Mesendoderm (in vitro differentiated cells): Measurements from ENCODE around the gene RPS6KA2.
"Not testable (repeated sequence)": the region's sequence is repeated elsewhere in the genome, so short reads cannot be mapped to it uniquely, and the experiment has no call there.

Experiments used
- DNase-seq: peaks from one replicate; pipeline ENCODE4 v3.0.0; 2013
- H2AK5ac ChIP-seq: 2 replicates; pipeline ENCODE4 v1.6.1; 2013; ENCODE audit warnings: low read length, inconsistent platforms
- H2BK120ac ChIP-seq: 2 replicates; pipeline ENCODE4 v1.6.1; 2013; ENCODE audit warnings: low read depth, mild to moderate bottlenecking, low read length, moderate library complexity, mixed read lengths
- H2BK15ac ChIP-seq: replicated peaks from 2 replicates; pipeline ENCODE4 v1.6.1; 2013; ENCODE audit warnings: low read depth, mild to moderate bottlenecking, moderate library complexity
- H2BK5ac ChIP-seq: 2 replicates; pipeline ENCODE4 v1.6.1; 2013; ENCODE audit warnings: low read length, inconsistent platforms
- H3K18ac ChIP-seq: 2 replicates; pipeline ENCODE4 v1.6.1; 2013; ENCODE audit warnings: mild to moderate bottlenecking, low read length, mixed read lengths
- H3K23ac ChIP-seq: one replicate; pipeline ENCODE4 v1.6.1; 2013; ENCODE audit warnings: low read length
- H3K27ac ChIP-seq: 2 replicates; pipeline ENCODE4 v1.5.1; 2013; ENCODE audit warnings: low read depth, mild to moderate bottlenecking, inconsistent platforms, low read length, moderate library complexity
- H3K27me3 ChIP-seq: 2 replicates; pipeline ENCODE4 v1.6.1; 2013; ENCODE audit warnings: low read length, control low read depth, mild to moderate bottlenecking, inconsistent platforms; ENCODE audit not compliant: insufficient read depth, poor library complexity
- H3K36me3 ChIP-seq: 2 replicates; pipeline ENCODE4 v1.6.1; 2013; ENCODE audit warnings: low read length, inconsistent platforms; ENCODE audit not compliant: control insufficient read depth, insufficient read depth
- H3K4ac ChIP-seq: one replicate; pipeline ENCODE4 v1.6.1; 2013; ENCODE audit warnings: low read depth, mild to moderate bottlenecking, low read length, moderate library complexity
- H3K4me1 ChIP-seq: 2 replicates; pipeline ENCODE4 v1.6.1; 2013; ENCODE audit warnings: low read depth, low read length, inconsistent platforms; ENCODE audit not compliant: control insufficient read depth
- H3K4me2 ChIP-seq: 2 replicates; pipeline ENCODE4 v1.6.1; 2013; ENCODE audit warnings: low read length
- H3K4me3 ChIP-seq: 2 replicates; pipeline ENCODE4 v1.5.1; 2013; ENCODE audit warnings: mild to moderate bottlenecking, low read length
- H3K56ac ChIP-seq: one replicate; pipeline ENCODE4 v1.6.1; 2013; ENCODE audit warnings: low read length
- H3K79me1 ChIP-seq: 2 replicates; pipeline ENCODE4 v1.6.1; 2013; ENCODE audit warnings: low read length, inconsistent platforms
- H3K79me2 ChIP-seq: 2 replicates; pipeline ENCODE4 v1.6.1; 2013; ENCODE audit warnings: mild to moderate bottlenecking, low read length; ENCODE audit not compliant: control insufficient read depth, insufficient read depth
- H3K9ac ChIP-seq: 2 replicates; pipeline ENCODE4 v1.6.1; 2013; ENCODE audit warnings: low read length, inconsistent platforms
- H4K5ac ChIP-seq: one replicate; pipeline ENCODE4 v1.6.1; 2013; ENCODE audit warnings: low read length
- H4K8ac ChIP-seq: one replicate; pipeline ENCODE4 v1.6.1; 2013; ENCODE audit warnings: low read depth, mild to moderate bottlenecking, control low read depth, low read length, moderate library complexity
- WGBS: extraction: QIAGEN DNeasy Blood & Tissue Kit; methylation state at CpG from one replicate; pipeline ENCODE4 v1.1.7; 2013; ENCODE audit warnings: low lambda C conversion rate, missing lambda C conversion rate; ENCODE audit not compliant: insufficient coverage; ENCODE audit errors: extremely low coverage; 5-methylcytosine and 5-hydroxymethylcytosine counted together

RPS6KA2 gene

DNA sequence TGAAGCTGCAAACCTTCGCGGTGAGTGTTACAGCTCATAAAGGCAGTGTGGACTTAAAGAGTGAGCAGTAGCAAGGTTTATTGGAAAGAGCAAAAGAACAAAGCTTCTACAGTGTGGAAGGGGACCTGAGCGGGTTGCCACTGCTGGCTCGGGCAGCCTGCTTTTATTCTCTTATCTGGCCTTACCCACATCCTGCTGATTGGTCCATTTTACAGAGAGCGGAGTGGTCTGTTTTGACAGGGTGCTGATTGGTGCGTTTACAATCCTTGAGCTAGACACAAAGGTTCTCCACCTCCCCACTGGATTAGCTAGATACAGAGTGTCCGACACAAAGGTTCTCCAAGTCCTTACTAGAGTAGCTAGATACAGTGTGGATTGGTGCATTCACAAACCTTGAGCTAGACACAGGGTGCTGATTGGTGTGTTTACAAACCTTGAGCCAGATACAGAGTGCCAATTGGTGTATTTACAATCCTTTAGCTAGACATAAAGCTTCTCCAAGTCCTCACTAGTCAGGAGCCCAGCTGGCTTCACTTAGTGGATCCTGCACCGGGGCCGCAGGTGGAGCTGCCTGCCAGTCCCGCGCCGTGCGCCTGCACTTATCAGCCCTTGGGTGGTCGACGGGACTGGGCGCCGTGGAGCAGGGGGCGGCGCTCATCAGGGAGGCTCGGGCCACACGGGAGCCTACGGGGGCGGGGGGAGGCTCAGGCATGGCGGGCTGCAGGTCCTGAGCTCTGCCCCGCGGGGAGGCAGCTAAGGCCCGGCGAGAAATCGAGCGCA is 234.1 kb downstream of the RPS6KA2 start:
- not testable (repeated sequence) for H3K56ac ChIP-seq, H3K4me2 ChIP-seq, H4K5ac ChIP-seq, H3K27ac ChIP-seq, H3K4me3 ChIP-seq, H3K4me1 ChIP-seq, H2BK15ac ChIP-seq, H3K23ac ChIP-seq, H3K9ac ChIP-seq, H2AK5ac ChIP-seq, H2BK5ac ChIP-seq, H3K79me1 ChIP-seq, H4K8ac ChIP-seq, H3K27me3 ChIP-seq, H3K36me3 ChIP-seq, H3K4ac ChIP-seq, H3K18ac ChIP-seq, H3K79me2 ChIP-seq, DNase-seq, H2BK120ac ChIP-seq
- WGBS = no CpG with 5 or more reads among the region's 30 CpGs

DNA sequence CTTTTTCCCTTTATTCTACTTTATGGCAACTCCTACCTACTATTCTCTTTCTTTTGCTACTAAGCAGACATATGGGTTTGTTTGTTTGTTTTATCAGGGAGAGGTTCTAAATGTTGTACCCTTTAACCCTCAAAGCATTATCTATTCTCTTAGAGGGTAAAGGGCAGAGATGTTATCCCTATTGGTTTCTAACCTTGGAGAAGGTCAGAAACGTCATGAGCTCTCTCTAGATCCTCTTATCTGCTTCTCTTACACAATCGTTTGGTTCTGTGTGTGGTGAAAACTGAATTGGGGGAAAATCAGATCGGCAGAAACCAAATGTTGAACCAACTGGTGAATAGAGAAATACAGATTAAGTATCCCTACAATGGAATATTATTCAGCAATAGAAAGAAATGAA is 237.9 kb downstream of the RPS6KA2 start:
- no peak overlapping the region for H2BK15ac ChIP-seq
- no peak overlapping the region for H2BK5ac ChIP-seq
- H4K5ac ChIP-seq = no peak overlapping the region
- no peak overlapping the region for H3K56ac ChIP-seq
- H3K4ac ChIP-seq = no peak overlapping the region
- no peaks in the 10 kb centered on the region for H3K27me3 ChIP-seq
- no peak overlapping the region for H4K8ac ChIP-seq
- no CpG with 5 or more reads among the region's 3 CpGs for WGBS
- no peak overlapping the region for H3K18ac ChIP-seq
- no peaks in the 10 kb centered on the region for H3K79me2 ChIP-seq
- H3K36me3 ChIP-seq = no peaks in the 10 kb centered on the region
- H3K4me1 ChIP-seq = no peaks in the 10 kb centered on the region
- no peak overlapping the region for H3K27ac ChIP-seq
- DNase-seq = no peak
- H3K23ac ChIP-seq = no peak overlapping the region
- no peak overlapping the region for H3K9ac ChIP-seq
- no peak overlapping the region for H3K4me3 ChIP-seq
- no peak overlapping the region for H2BK120ac ChIP-seq
- H3K79me1 ChIP-seq = no peaks in the 10 kb centered on the region
- H3K4me2 ChIP-seq = no peak overlapping the region
- no peak overlapping the region for H2AK5ac ChIP-seq

DNA sequence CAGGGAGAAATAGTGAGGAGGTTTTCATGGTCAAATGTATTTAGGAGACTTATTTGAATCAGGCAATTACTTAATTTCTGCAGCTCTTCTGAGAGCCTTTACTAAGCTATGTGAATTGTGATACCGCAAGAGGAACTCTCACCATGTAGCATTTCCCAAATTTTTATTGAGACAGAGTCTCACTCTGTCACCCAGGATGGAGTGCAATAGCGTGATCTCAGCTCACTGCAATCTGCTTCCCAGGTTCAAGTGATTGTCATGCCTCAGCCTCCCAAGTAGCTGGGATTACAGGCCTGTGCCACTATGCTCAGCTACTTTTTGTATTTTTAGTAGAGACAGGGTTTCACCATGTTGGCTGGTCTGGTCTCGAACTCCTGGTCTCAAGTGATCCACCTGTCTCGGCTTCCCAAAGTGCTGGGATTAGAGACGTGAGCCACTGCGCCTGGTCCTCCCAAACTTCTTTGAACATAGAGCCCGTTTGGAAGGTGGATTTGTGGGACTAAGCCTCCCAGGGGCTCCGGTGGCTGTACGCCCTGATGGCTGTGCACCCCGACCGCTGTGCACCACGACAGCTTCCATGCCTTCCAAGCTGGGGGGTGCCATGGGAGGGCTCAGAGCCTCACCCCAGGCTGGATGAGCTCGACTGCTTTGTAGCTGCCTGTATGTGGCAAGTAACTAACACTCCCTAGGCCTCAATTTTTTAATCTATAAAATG is 238.6 kb downstream of the RPS6KA2 start:
- Histone ChIP-seq H3K18ac (no peak overlapping the region), H2AK5ac (no peak overlapping the region), H3K27me3 (no peaks in the 10 kb centered on the region), H3K27ac (no peak overlapping the region), H3K4me1 (no peaks in the 10 kb centered on the region), H3K4ac (no peak overlapping the region), H4K8ac (no peak overlapping the region), H3K23ac (no peak overlapping the region), H3K4me2 (no peak overlapping the region), H3K56ac (no peak overlapping the region), H3K36me3 (no peaks in the 10 kb centered on the region), H2BK120ac (no peak overlapping the region), H3K79me1 (no peaks in the 10 kb centered on the region), H2BK15ac (no peak overlapping the region), H3K9ac (no peak overlapping the region), H4K5ac (no peak overlapping the region), H2BK5ac (no peak overlapping the region), H3K4me3 (no peak overlapping the region), H3K79me2 (no peaks in the 10 kb centered on the region)
- WGBS = no CpG with 5 or more reads among the region's 13 CpGs
- DNase-seq = no peak

DNA sequence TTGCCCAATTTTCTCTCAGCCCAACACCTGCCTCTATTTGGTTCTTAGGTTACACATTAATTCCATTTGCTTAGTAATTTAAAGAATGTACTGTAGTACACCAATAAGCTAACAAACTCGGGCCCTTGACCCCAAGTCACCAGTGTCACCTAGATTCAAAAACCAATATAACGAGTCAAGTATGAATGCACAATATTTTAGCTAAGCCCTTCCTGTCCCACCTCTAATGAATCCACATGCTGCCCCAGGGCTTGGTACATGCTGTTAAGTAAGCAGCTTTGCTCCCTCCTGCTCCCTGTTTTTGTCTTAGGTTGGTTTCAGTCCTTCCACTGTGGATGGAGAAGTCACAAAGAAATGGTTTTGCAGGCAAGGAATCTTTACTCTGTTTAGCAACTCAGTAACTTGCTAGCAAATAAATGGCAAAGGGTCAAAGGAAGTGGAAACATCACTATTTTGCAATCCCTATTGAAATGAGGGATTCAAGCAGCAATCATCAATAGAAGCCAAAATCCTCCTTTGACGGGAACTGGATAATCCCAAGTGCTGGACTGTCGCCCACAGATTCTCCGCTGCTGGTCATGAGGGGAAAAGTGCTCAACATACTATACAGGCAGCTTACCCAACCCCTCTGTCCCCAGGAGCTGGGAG is 239.3 kb downstream of the RPS6KA2 start:
- no peaks in the 10 kb centered on the region for H3K4me1 ChIP-seq
- H3K4ac ChIP-seq = no peak overlapping the region
- H4K8ac ChIP-seq = no peak overlapping the region
- no peak overlapping the region for H3K4me3 ChIP-seq
- H3K23ac ChIP-seq = no peak overlapping the region
- H2AK5ac ChIP-seq = no peak overlapping the region
- WGBS = no CpG with 5 or more reads among the region's 5 CpGs
- no peak overlapping the region for H2BK120ac ChIP-seq
- no peak overlapping the region for H4K5ac ChIP-seq
- no peaks in the 10 kb centered on the region for H3K27me3 ChIP-seq
- no peak for DNase-seq
- no peaks in the 10 kb centered on the region for H3K79me1 ChIP-seq
- no peaks in the 10 kb centered on the region for H3K79me2 ChIP-seq
- H3K56ac ChIP-seq = no peak overlapping the region
- H2BK5ac ChIP-seq = no peak overlapping the region
- H3K36me3 ChIP-seq = no peaks in the 10 kb centered on the region
- no peak overlapping the region for H2BK15ac ChIP-seq
- no peak overlapping the region for H3K9ac ChIP-seq
- no peak overlapping the region for H3K4me2 ChIP-seq
- H3K27ac ChIP-seq = no peak overlapping the region
- H3K18ac ChIP-seq = no peak overlapping the region

DNA sequence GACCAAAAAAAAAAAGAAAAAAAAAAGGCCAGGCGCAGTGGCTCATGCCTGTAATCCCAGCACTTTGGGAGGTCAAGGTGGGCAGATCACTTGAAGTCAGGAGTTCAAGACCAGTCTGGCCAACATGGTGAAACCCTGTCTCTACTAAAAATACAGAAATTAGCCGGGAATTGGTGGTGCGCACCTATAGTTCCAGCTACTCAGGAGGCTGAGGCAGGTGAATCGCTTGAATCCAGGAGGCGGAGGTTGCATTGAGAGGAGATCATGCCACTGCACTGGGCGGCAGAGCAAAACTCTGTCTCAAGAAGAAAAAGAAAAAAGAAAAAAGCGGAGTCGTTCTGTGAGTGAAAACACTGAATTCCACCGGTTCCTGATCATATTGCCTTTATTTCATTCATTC is 240.0 kb downstream of the RPS6KA2 start:
- not testable (repeated sequence) for H3K4me1 ChIP-seq, H3K79me1 ChIP-seq, H3K79me2 ChIP-seq, H3K9ac ChIP-seq, H3K18ac ChIP-seq, DNase-seq, H2AK5ac ChIP-seq, H3K27me3 ChIP-seq, H2BK120ac ChIP-seq, H3K23ac ChIP-seq, H3K4me3 ChIP-seq, H3K56ac ChIP-seq, H4K5ac ChIP-seq, H4K8ac ChIP-seq, H2BK15ac ChIP-seq, H3K4ac ChIP-seq, H2BK5ac ChIP-seq, H3K36me3 ChIP-seq, H3K4me2 ChIP-seq, H3K27ac ChIP-seq
- WGBS = no CpG with 5 or more reads among the region's 9 CpGs
